H1 (cell line): Measurements from ENCODE around the gene ABCC11. TPM values are rescaled to one million over a fixed set of nuclear protein-coding genes. Genes with fewer than 3 reads are reported as not detected.

Experiments used
- CTCF ChIA-PET: fragments of 300-600 bp; sonication (Branson Sonifier 250); formaldehyde crosslinking; loops from one replicate; lab custom pipeline; 2021; ENCODE audit not compliant: partially characterized antibody; lab: Charles Lee
- POLR2A ChIA-PET: fragments of 300-600 bp; sonication (Branson Sonifier 250); formaldehyde crosslinking; loops from one replicate; lab custom pipeline; 2021; ENCODE audit warnings: inconsistent platforms; ENCODE audit not compliant: partially characterized antibody; lab: Charles Lee
- DNase-seq, 2 experiments: peaks; one replicate each; pipeline versions ENCODE4 v3.0.0 to v3.0.0-alpha.2; 2010 to 2022; ENCODE audit warnings: low spot score in 2 of 2, low read depth in 1 of 2, mixed read lengths in 1 of 2
- FAIRE-seq: peaks from 2 replicates; lab custom pipeline; 2011; peaks lifted over from hg19 to GRCh38; lab: Jason Lieb, UNC
- H2AFZ ChIP-seq: 2 replicates; pipeline ENCODE4 v1.8.1; 2012; ENCODE audit warnings: low read length, inconsistent platforms
- H2AK5ac ChIP-seq: 2 replicates; pipeline ENCODE4 v1.6.1; 2013; ENCODE audit warnings: low read depth, low read length
- H2BK120ac ChIP-seq: replicated peaks from 2 replicates; pipeline ENCODE3; 2013; ENCODE audit warnings: low read depth, low read length, inconsistent platforms
- H2BK12ac ChIP-seq: 2 replicates; pipeline ENCODE4 v1.6.1; 2013; ENCODE audit warnings: low read depth, low read length
- H2BK15ac ChIP-seq: 2 replicates; pipeline ENCODE4 v1.6.1; 2013; ENCODE audit warnings: low read length
- H2BK20ac ChIP-seq: 2 replicates; pipeline ENCODE4 v1.6.1; 2013; ENCODE audit warnings: low read length
- H2BK5ac ChIP-seq: 2 replicates; pipeline ENCODE4 v1.6.1; 2013; ENCODE audit warnings: low read depth, low read length
- H3K14ac ChIP-seq: 2 replicates; pipeline ENCODE4 v1.6.1; 2013; ENCODE audit warnings: inconsistent platforms; ENCODE audit not compliant: insufficient read length
- H3K18ac ChIP-seq: 2 replicates; pipeline ENCODE4 v1.6.1; 2013; ENCODE audit warnings: low read length; ENCODE audit errors: extremely low read depth
- H3K23ac ChIP-seq: 2 replicates; pipeline ENCODE4 v1.6.1; 2013; ENCODE audit warnings: inconsistent platforms; ENCODE audit not compliant: insufficient read length
- H3K23me2 ChIP-seq: 2 replicates; pipeline ENCODE4 v1.6.1; 2013; ENCODE audit warnings: low read depth, low read length
- H3K27ac ChIP-seq: 2 replicates; pipeline ENCODE4 v1.6.1; 2011; ENCODE audit warnings: low read depth, low read length, inconsistent platforms
- H3K27me3 ChIP-seq, 4 experiments: replicated peaks in 1 of 4; 1 replicate in 1 of 4; 2 replicates in 3 of 4; pipeline versions ENCODE4 v1.6.1 to v1.8.1; 2011 to 2013; ENCODE audit warnings: low read length in 3 of 4, mild to moderate bottlenecking in 3 of 4, inconsistent platforms in 2 of 4, mixed read lengths in 2 of 4, moderate library complexity in 1 of 4; ENCODE audit not compliant: control insufficient read depth in 3 of 4, insufficient read depth in 3 of 4; ENCODE audit errors: extremely low read depth in 1 of 4
- H3K36me3 ChIP-seq, 4 experiments: 2 replicates each; pipeline versions ENCODE4 v1.6.1 to v1.8.1; 2011 to 2013; ENCODE audit warnings: mild to moderate bottlenecking in 4 of 4, low read length in 3 of 4, moderate library complexity in 2 of 4, control low read depth in 1 of 4, inconsistent platforms in 1 of 4; ENCODE audit not compliant: insufficient read depth in 4 of 4, control insufficient read depth in 2 of 4
- H3K4ac ChIP-seq: replicated peaks from 2 replicates; pipeline ENCODE3; 2013; ENCODE audit warnings: low read length, low read depth, mixed read lengths, inconsistent platforms; ENCODE audit not compliant: insufficient read length
- H3K4me1 ChIP-seq, 4 experiments: replicated peaks in 1 of 4; 1 replicate in 1 of 4; 2 replicates in 3 of 4; pipeline versions ENCODE4 v1.6.1 to v1.8.1; 2011 to 2013; ENCODE audit warnings: low read length in 3 of 4, inconsistent platforms in 2 of 4, mixed read lengths in 1 of 4; ENCODE audit not compliant: insufficient read depth in 4 of 4, control insufficient read depth in 3 of 4
- H3K4me2 ChIP-seq, 2 experiments: 2 replicates each; pipeline versions ENCODE4 v1.6.1 to v1.8.1; 2011 to 2013; ENCODE audit warnings: low read depth in 2 of 2, low read length in 2 of 2, control low read depth in 1 of 2, inconsistent platforms in 1 of 2, mild to moderate bottlenecking in 1 of 2; ENCODE audit not compliant: insufficient read depth in 1 of 2
- H3K4me3 ChIP-seq, 4 experiments: fragments of 200-600, 300-600 bp in 1 of 4; sonication (generic), shearing (Covaris generic), sonication (Bioruptor Twin) in 1 of 4; 2 replicates each; pipeline versions ENCODE4 v1.5.1 to v1.8.1; 2011 to 2016; ENCODE audit warnings: low read length in 4 of 4, low read depth in 3 of 4, control low read depth in 2 of 4, inconsistent platforms in 2 of 4, mild to moderate bottlenecking in 2 of 4, mixed read lengths in 1 of 4, moderate library complexity in 1 of 4; ENCODE audit not compliant: insufficient read depth in 2 of 4; ENCODE audit errors: extremely low read depth in 1 of 4
- H3K56ac ChIP-seq: replicated peaks from 2 replicates; pipeline ENCODE3; 2013; ENCODE audit warnings: low read depth, mild to moderate bottlenecking, mixed read lengths, low read length, inconsistent platforms; ENCODE audit not compliant: insufficient read length
- H3K79me1 ChIP-seq: 2 replicates; pipeline ENCODE4 v1.6.1; 2013; ENCODE audit warnings: low read depth, low read length, control low read depth
- H3K79me2 ChIP-seq, 2 experiments: 2 replicates each; pipeline versions ENCODE4 v1.6.1 to v1.8.1; 2012 to 2013; ENCODE audit warnings: low read length in 2 of 2, mild to moderate bottlenecking in 2 of 2, inconsistent platforms in 1 of 2; ENCODE audit not compliant: insufficient read depth in 2 of 2, control insufficient read depth in 1 of 2
- H3K9ac ChIP-seq, 4 experiments: replicated peaks in 1 of 4; 1 replicate in 1 of 4; 2 replicates in 3 of 4; pipeline versions ENCODE4 v1.6.1 to v1.8.1; 2011 to 2013; ENCODE audit warnings: low read depth in 3 of 4, low read length in 3 of 4, control low read depth in 2 of 4, mild to moderate bottlenecking in 2 of 4, moderate library complexity in 2 of 4, inconsistent platforms in 1 of 4; ENCODE audit errors: extremely low read depth in 1 of 4
- H3K9me3 ChIP-seq, 2 experiments: 2 replicates each; pipeline versions ENCODE4 v1.6.1 to v1.8.1; 2012 to 2013; ENCODE audit warnings: mild to moderate bottlenecking in 2 of 2, moderate library complexity in 2 of 2, control low read depth in 1 of 2, inconsistent platforms in 1 of 2, low read depth in 1 of 2, low read length in 1 of 2, mixed read lengths in 1 of 2; ENCODE audit not compliant: insufficient read depth in 2 of 2
- H4K20me1 ChIP-seq, 2 experiments: replicated peaks in 1 of 2; 2 replicates each; pipeline versions ENCODE3 to v1.8.1; 2011 to 2013; ENCODE audit warnings: inconsistent platforms in 2 of 2, low read length in 2 of 2, mild to moderate bottlenecking in 1 of 2; ENCODE audit not compliant: insufficient read depth in 2 of 2, control insufficient read depth in 1 of 2
- H4K5ac ChIP-seq: 2 replicates; pipeline ENCODE4 v1.6.1; 2013; ENCODE audit warnings: low read length, low read depth, mixed read lengths, inconsistent platforms; ENCODE audit not compliant: insufficient read length
- H4K8ac ChIP-seq: 2 replicates; pipeline ENCODE4 v1.8.0; 2013; ENCODE audit warnings: mild to moderate bottlenecking, moderate library complexity, low read length, inconsistent platforms; ENCODE audit not compliant: insufficient read depth; ENCODE audit errors: extremely low read depth
- H4K91ac ChIP-seq: replicated peaks from 2 replicates; pipeline ENCODE3; 2013; ENCODE audit warnings: low read length, mixed read lengths, inconsistent platforms; ENCODE audit not compliant: insufficient read length
- CBX5 ChIP-seq: fragments of 300-800, 300-1000 bp; sonication (generic); IDR thresholded peaks from 2 replicates; pipeline ENCODE4 v1.7.1; 2016; ENCODE audit warnings: antibody characterized with exemption, low read length, low read depth
- CREB1 ChIP-seq: IDR thresholded peaks from 2 replicates; pipeline ENCODE4 v1.6.1; 2012; ENCODE audit warnings: inconsistent platforms
- JUN ChIP-seq: IDR thresholded peaks from 2 replicates; pipeline ENCODE4 v1.6.1; 2011; ENCODE audit warnings: low read depth, mild to moderate bottlenecking, improper control_type of control experiment, low read length
- KDM4A ChIP-seq: IDR thresholded peaks from one replicate; pipeline ENCODE4 v1.7.1; 2012; ENCODE audit warnings: low read depth, mild to moderate bottlenecking, moderate library complexity, low read length, inconsistent platforms; ENCODE audit not compliant: severe bottlenecking
- KDM5A ChIP-seq: fragments of 200-600 bp; IDR thresholded peaks from 2 replicates; pipeline ENCODE4 v1.7.1; 2012; ENCODE audit warnings: mild to moderate bottlenecking, low read length, inconsistent platforms, mixed read lengths
- RBBP5 ChIP-seq: IDR thresholded peaks from 2 replicates; pipeline ENCODE4 v1.7.1; 2012; ENCODE audit warnings: low read depth, mild to moderate bottlenecking, inconsistent platforms, low read length, moderate library complexity, borderline replicate concordance
- RNF2 ChIP-seq: fragments of 200-900, 300-1000 bp; sonication (generic); IDR thresholded peaks from 2 replicates; pipeline ENCODE4 v1.7.1; 2016; ENCODE audit warnings: borderline replicate concordance, low read depth, mild to moderate bottlenecking, antibody characterized with exemption, low read length; ENCODE audit not compliant: poor library complexity, severe bottlenecking; ENCODE audit errors: missing control alignments
- SIX5 ChIP-seq: IDR thresholded peaks from 2 replicates; pipeline ENCODE4 v1.6.1; 2011; ENCODE audit warnings: mild to moderate bottlenecking, low read depth, low read length
- SP4 ChIP-seq: IDR thresholded peaks from 2 replicates; pipeline ENCODE4 v1.6.1; 2012; ENCODE audit warnings: low read length, inconsistent platforms
- TAF1 ChIP-seq: IDR thresholded peaks from 2 replicates; pipeline ENCODE4 v1.6.1; 2011; ENCODE audit warnings: mild to moderate bottlenecking, low read depth, low read length
- WGBS, 2 experiments: shearing (Covaris generic) in 1 of 2; methylation state at CpG; one replicate each; pipeline versions ENCODE4 v1.1.6 to v1.1.7; 2013 to 2015; ENCODE audit warnings: low lambda C conversion rate in 2 of 2, mixed read lengths in 2 of 2, inconsistent platforms in 1 of 2, low coverage in 1 of 2, missing lambda C conversion rate in 1 of 2; ENCODE audit not compliant: insufficient replicate concordance in 2 of 2, insufficient coverage in 1 of 2, insufficient read length in 1 of 2; ENCODE audit errors: extremely low coverage in 1 of 2, missing lambda C conversion rate in 1 of 2; 5-methylcytosine and 5-hydroxymethylcytosine counted together
- polyA plus RNA-seq, 7 experiments: library from polyadenylated mRNA; depleted of rRNA in 3 of 7; stranded (reverse) in 5 of 7; unstranded in 2 of 7; fragments of >200 nt in 5 of 7; fragments of 200-250 nt in 2 of 7; gene quantifications; 1 replicate in 5 of 7; 2 replicates in 1 of 7; 4 replicates in 1 of 7; pipeline versions ENCODE4 v1.2.1 to v1.2.3, GENCODE V29; 2011 to 2013; ENCODE audit warnings: missing spikeins in 2 of 7, mixed read lengths in 2 of 7
- total RNA-seq: library from RNA; stranded (reverse); fragmentation: NEBNext Ultra II Directional; extraction: Animal tissue kit (Norgen Biotek cat#: 25700); gene quantifications from 2 replicates; pipeline ENCODE4 v1.2.1, GENCODE V29; 2021
- TF ChIP-seq, protein P1 (sequence below): IDR thresholded peaks from 2 replicates; pipeline ENCODE4 v1.6.1; 2012; ENCODE audit warnings: inconsistent platforms

The ABCC11 gene
- total and polyA plus RNA-seq, 2 of the 8 experiments (the other 6 are each of a cell fraction or from before 2014, with no cell fraction given), result 0.06 TPM; not detected in 1

DNA sequence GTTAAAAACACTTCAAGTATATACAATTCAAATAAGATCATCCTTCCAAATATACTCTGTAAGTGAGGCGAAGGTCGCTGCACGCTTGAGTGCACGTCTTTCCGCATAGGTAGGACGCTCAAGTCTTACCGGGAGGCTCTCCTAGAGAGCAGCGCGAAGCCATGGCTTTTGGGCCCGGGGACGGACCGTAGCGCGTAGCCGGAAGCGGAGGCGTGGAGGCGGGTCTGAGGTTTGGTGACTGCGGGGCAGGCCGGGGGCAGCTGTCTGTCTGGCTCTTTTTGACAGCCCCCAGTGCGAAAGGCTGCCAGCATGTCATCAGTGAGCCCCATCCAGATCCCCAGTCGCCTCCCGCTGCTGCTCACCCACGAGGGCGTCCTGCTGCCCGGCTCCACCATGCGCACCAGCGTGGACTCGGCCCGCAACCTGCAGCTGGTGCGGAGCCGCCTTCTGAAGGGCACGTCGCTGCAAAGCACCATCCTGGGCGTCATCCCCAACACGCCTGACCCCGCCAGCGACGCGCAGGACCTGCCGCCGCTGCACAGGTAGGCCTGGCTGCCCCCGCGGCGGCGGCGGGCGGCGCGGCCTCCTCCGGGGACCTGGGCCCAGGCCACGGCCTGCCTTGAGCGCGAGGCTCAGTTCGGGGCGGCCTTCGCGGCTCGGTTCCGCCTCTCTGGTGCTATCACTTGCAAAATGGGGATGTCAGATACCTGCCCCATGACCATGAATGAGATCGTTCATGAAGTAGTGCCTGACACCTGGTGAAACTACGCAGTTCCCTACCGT is 3.1 kb downstream of the ABCC11 start, which contains the start of gene LONP2:
TSS of gene LONP2 (plus strand) at position 221 of the 783 bp plus-strand sequence. CDS start at position 310, 89 bp downstream.
- ChIA-PET CTCF (interaction anchor here (0.7 kb wide), 1 partner anchor 13 kb away, joined by 3 read pairs; no protein-coding TSS in a partner anchor), POLR2A (no interaction called here)
- peaks cover 0 to 5% (median 2%) of the 10 kb centered on the region in 4 experiments; a peak in 3 of 7 replicates for H3K4me1 ChIP-seq
- no peak within 1 kb of the TSS for H2BK20ac ChIP-seq
- peak within 1 kb of the TSS; percentile 80 to 85 for H3K4me2 ChIP-seq
- H2BK5ac ChIP-seq, result no peak within 1 kb of the TSS
- peak within 1 kb of the TSS; percentile 72 to 88 (median 80) for H3K4me3 ChIP-seq
- H3K27me3 ChIP-seq, result no peaks in the 10 kb centered on the region
- no peak within 1 kb of the TSS; the same call in 1 of the 2 replicates for H3K27ac ChIP-seq
- peak within 1 kb of the TSS; percentile 49; the same call in 1 of the 2 replicates for H2AFZ ChIP-seq
- H3K79me2 ChIP-seq, result peaks cover 2 to 22% of the 10 kb centered on the region in 2 experiments; a peak in 2 of 4 replicates
- H3K9ac ChIP-seq, result peak within 1 kb of the TSS; percentile 73 to 88 (median 76)
- H3K23me2 ChIP-seq, result peaks cover 6% of the 10 kb centered on the region; the same call in 1 of the 2 replicates
- no peak within 1 kb of the TSS; the same call in none of the 2 replicates for H4K8ac ChIP-seq
- no peak within 1 kb of the TSS for H3K18ac ChIP-seq
- H4K5ac ChIP-seq, result no peak within 1 kb of the TSS
- H3K14ac ChIP-seq, result no peak within 1 kb of the TSS
- no peak within 1 kb of the TSS for H2BK12ac ChIP-seq
- H2BK120ac ChIP-seq, result no peak within 1 kb of the TSS
- no peaks in the 10 kb centered on the region for H3K9me3 ChIP-seq
- no peaks in the 10 kb centered on the region for H3K36me3 ChIP-seq
- no peak for FAIRE-seq
- 4% methylated on average over 62 of the region's 63 CpGs; no CpG with 5 or more reads in 1 of the 2 experiments for WGBS, 2 experiments
- H3K4ac ChIP-seq, result no peak within 1 kb of the TSS
- no peak within 1 kb of the TSS for H2AK5ac ChIP-seq
- H4K91ac ChIP-seq, result no peak within 1 kb of the TSS
- no peak within 1 kb of the TSS for H3K23ac ChIP-seq
- peak within 1 kb of the TSS; percentile 77 for H3K56ac ChIP-seq
- H4K20me1 ChIP-seq, result peaks cover 0 to 1% of the 10 kb centered on the region in 2 experiments
- H2BK15ac ChIP-seq, result no peak within 1 kb of the TSS
- H3K79me1 ChIP-seq, result no peaks in the 10 kb centered on the region
- peak; percentile 59 to 90 for DNase-seq
- TF ChIP-seq SP4 (no peak), RBBP5 (no peak; the same call in 1 of the 2 replicates), SIX5 (no peak), KDM5A (no peak), CBX5 (no peak), RNF2 (no peak), KDM4A (peak; percentile 86), CREB1 (peak; percentile 86), JUN (no peak), TAF1 (peak; percentile 40; the same call in 1 of the 2 replicates)
- TF ChIP-seq, protein P1, sequence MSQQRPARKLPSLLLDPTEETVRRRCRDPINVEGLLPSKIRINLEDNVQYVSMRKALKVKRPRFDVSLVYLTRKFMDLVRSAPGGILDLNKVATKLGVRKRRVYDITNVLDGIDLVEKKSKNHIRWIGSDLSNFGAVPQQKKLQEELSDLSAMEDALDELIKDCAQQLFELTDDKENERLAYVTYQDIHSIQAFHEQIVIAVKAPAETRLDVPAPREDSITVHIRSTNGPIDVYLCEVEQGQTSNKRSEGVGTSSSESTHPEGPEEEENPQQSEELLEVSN, result no peak
